Ishikawa (cell line): ENCODE data around the gene WDR82.

Experiments used
- CEBPB ChIP-seq: IDR thresholded peaks from 2 replicates; pipeline ENCODE4 v1.6.1; 2012
- CREB1 ChIP-seq: IDR thresholded peaks from 2 replicates; pipeline ENCODE4 v1.6.1; 2012; ENCODE audit warnings: low read depth
- EGR1 ChIP-seq: IDR thresholded peaks from 2 replicates; pipeline ENCODE4 v1.6.1; 2012
- EP300 ChIP-seq: IDR thresholded peaks from 2 replicates; pipeline ENCODE4 v1.6.1; 2012; ENCODE audit warnings: borderline replicate concordance
- FOXM1 ChIP-seq: IDR thresholded peaks from 2 replicates; pipeline ENCODE4 v1.6.1; 2012; ENCODE audit warnings: low read depth, borderline replicate concordance
- MAX ChIP-seq: IDR thresholded peaks from 2 replicates; pipeline ENCODE4 v1.6.1; 2012
- NFIC ChIP-seq: IDR thresholded peaks from 2 replicates; pipeline ENCODE4 v1.6.1; 2012
- RAD21 ChIP-seq: IDR thresholded peaks from 2 replicates; pipeline ENCODE4 v1.6.1; 2012; ENCODE audit warnings: low read depth
- REST ChIP-seq: IDR thresholded peaks from 2 replicates; pipeline ENCODE4 v1.6.1; 2012; ENCODE audit warnings: low read depth, mild to moderate bottlenecking
- TAF1 ChIP-seq: IDR thresholded peaks from 2 replicates; pipeline ENCODE4 v1.6.1; 2012; ENCODE audit warnings: low read depth, mild to moderate bottlenecking
- TCF12 ChIP-seq: IDR thresholded peaks from 2 replicates; pipeline ENCODE4 v1.6.1; 2012; ENCODE audit warnings: low read depth
- TEAD4 ChIP-seq: IDR thresholded peaks from 2 replicates; pipeline ENCODE4 v1.6.1; 2012
- USF1 ChIP-seq: IDR thresholded peaks from 2 replicates; pipeline ENCODE4 v1.6.1; 2012
- YY1 ChIP-seq: IDR thresholded peaks from 2 replicates; pipeline ENCODE4 v1.6.1; 2012; ENCODE audit warnings: low read depth
- ZBTB7A ChIP-seq: IDR thresholded peaks from 2 replicates; pipeline ENCODE4 v1.6.1; 2012; ENCODE audit warnings: low read depth

The WDR82 gene

GRCh38 chr3:52232279-52233107, 46.0 kb downstream of the WDR82 start:
- TF ChIP-seq TAF1 (no peak), RAD21 (peak; percentile 32; the same call in 1 of the 2 replicates)

GRCh38 chr3:52231502-52232278, 46.8 kb downstream of the WDR82 start:
- no peak for TF ChIP-seq EP300
- peak; percentile 37; the same call in 1 of the 2 replicates for TF ChIP-seq TCF12
- peak; percentile 76 for TF ChIP-seq RAD21
- TF ChIP-seq ZBTB7A = 0 out of 2 replicates have a peak, but pooled peaks have one; percentile 37
- TF ChIP-seq FOXM1 = no peak
- TF ChIP-seq EGR1 = no peak
- TF ChIP-seq TAF1 = no peak
- peak; percentile 93 for TF ChIP-seq NFIC
- 0 out of 2 replicates have a peak, but pooled peaks have one; percentile 19 for TF ChIP-seq MAX

GRCh38 chr3:52230889-52231499, 47.5 kb downstream of the WDR82 start:
- TF ChIP-seq TCF12 (no peak), REST (no peak), EP300 (no peak), YY1 (no peak), CEBPB (no peak), MAX (no peak), FOXM1 (no peak), RAD21 (no peak), TEAD4 (no peak), EGR1 (no peak), USF1 (no peak), NFIC (no peak), CREB1 (no peak), TAF1 (no peak), ZBTB7A (no peak)

GRCh38 chr3:52230461-52230860, 48.0 kb downstream of the WDR82 start:
- no peak for TF ChIP-seq RAD21
- TF ChIP-seq CEBPB = no peak
- no peak for TF ChIP-seq YY1
- no peak for TF ChIP-seq CREB1

- no peak for TF ChIP-seq EP300
- TF ChIP-seq RAD21 = no peak
- no peak for TF ChIP-seq FOXM1
- no peak for TF ChIP-seq MAX
- no peak for TF ChIP-seq EGR1
These were observed 48.8 kb downstream of the WDR82 start for GRCh38 chr3:52229656-52230055.

GRCh38 chr3:52228751-52229291, 49.6 kb downstream of the WDR82 start:
- TF ChIP-seq EP300 = no peak
- no peak for TF ChIP-seq MAX
- TF ChIP-seq NFIC = no peak
- no peak for TF ChIP-seq ZBTB7A
- no peak for TF ChIP-seq FOXM1
- no peak for TF ChIP-seq EGR1
- no peak for TF ChIP-seq TAF1
- no peak for TF ChIP-seq YY1
- TF ChIP-seq TCF12 = no peak

- no peak for TF ChIP-seq TCF12
- TF ChIP-seq EGR1 = 0 out of 2 replicates have a peak, but pooled peaks have one; percentile 34
- no peak for TF ChIP-seq CREB1
- TF ChIP-seq RAD21 = no peak
These were observed 50.2 kb downstream of the WDR82 start for GRCh38 chr3:52228266-52228665.
